ENCODE results near the gene TXNRD1. TPM values are rescaled to one million over a fixed set of nuclear protein-coding genes. Genes with fewer than 3 reads are reported as not detected.

Gene TXNRD1
- total RNA-seq, 1 experiment from 2014 or later = 69.4 TPM

DNA sequence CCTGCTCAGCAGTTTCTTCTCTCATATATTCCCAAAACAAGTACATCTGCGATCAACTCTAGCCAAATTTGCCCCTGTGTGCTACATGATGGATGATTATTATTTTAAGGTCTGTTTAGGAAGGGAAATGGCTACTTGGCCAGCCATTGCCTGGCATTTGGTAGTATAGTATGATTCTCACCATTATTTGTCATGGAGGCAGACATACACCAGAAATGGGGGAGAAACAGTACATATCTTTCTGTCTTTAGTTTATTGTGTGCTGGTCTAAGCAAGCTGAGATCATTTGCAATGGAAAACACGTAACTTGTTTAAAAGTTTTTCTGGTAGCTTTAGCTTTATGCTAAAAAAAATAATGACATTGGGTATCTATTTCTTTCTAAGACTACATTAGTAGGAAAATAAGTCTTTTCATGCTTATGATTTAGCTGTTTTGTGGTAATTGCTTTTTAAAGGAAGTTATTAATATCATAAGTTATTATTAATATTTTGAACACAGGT, 133.5 kb downstream of the TXNRD1 start:
- no peak overlapping the region for H3K9ac ChIP-seq (ENCODE audit: low read length)
- no peaks in the 10 kb centered on the region; the same call in 1 of the 2 replicates for H3K79me2 ChIP-seq (ENCODE audit: low read length)
- no peak for DNase-seq
- no peak overlapping the region for H3K4me2 ChIP-seq (ENCODE audit: low read depth, low read length, poor library complexity, severe bottlenecking)
- H3K4me1 ChIP-seq (ENCODE audit: low read length) = peaks cover 22% of the 10 kb centered on the region
- H3K4me3 ChIP-seq (ENCODE audit: low read length) = no peak overlapping the region
- no peak overlapping the region for H3K27ac ChIP-seq (ENCODE audit: low read length)
- 0 out of 2 replicates have a peak, but pooled peaks cover 7% of the 10 kb centered on the region for H4K20me1 ChIP-seq (ENCODE audit: insufficient read depth, low read depth, low read length)
- H3K36me3 ChIP-seq (ENCODE audit: insufficient read depth, low read length) = peaks cover 33% of the 10 kb centered on the region; the same call in 1 of the 2 replicates
- no peaks in the 10 kb centered on the region for H3K27me3 ChIP-seq (ENCODE audit: low read length)
- H2AFZ ChIP-seq (ENCODE audit: low read length) = no peak overlapping the region
- no peaks in the 10 kb centered on the region for H3K9me2 ChIP-seq (replicated peaks; ENCODE audit: insufficient read depth, low read length)
- H3K9me3 ChIP-seq (ENCODE audit: low read length) = no peaks in the 10 kb centered on the region

GRCh38 chr12:104350211-104351056, 134.9 kb downstream of the TXNRD1 start:
- Histone ChIP-seq H3K4me1 (ENCODE audit: low read length) (peaks cover 22% of the 10 kb centered on the region), H4K20me1 (ENCODE audit: insufficient read depth, low read depth, low read length) (0 out of 2 replicates have a peak, but pooled peaks cover 7% of the 10 kb centered on the region), H3K36me3 (ENCODE audit: insufficient read depth, low read length) (peaks cover 32% of the 10 kb centered on the region; the same call in 1 of the 2 replicates), H3K27me3 (ENCODE audit: low read length) (no peaks in the 10 kb centered on the region), H3K27ac (ENCODE audit: low read length) (no peak overlapping the region), H3K9ac (ENCODE audit: low read length) (no peak overlapping the region), H3K9me2 (replicated peaks; ENCODE audit: insufficient read depth, low read length) (no peaks in the 10 kb centered on the region), H3K79me2 (ENCODE audit: low read length) (no peaks in the 10 kb centered on the region; the same call in 1 of the 2 replicates), H2AFZ (ENCODE audit: low read length) (no peak overlapping the region), H3K4me2 (ENCODE audit: low read depth, low read length, poor library complexity, severe bottlenecking) (no peak overlapping the region), H3K9me3 (ENCODE audit: low read length) (no peaks in the 10 kb centered on the region), H3K4me3 (ENCODE audit: low read length) (no peak overlapping the region)
- no peak for DNase-seq

DNA sequence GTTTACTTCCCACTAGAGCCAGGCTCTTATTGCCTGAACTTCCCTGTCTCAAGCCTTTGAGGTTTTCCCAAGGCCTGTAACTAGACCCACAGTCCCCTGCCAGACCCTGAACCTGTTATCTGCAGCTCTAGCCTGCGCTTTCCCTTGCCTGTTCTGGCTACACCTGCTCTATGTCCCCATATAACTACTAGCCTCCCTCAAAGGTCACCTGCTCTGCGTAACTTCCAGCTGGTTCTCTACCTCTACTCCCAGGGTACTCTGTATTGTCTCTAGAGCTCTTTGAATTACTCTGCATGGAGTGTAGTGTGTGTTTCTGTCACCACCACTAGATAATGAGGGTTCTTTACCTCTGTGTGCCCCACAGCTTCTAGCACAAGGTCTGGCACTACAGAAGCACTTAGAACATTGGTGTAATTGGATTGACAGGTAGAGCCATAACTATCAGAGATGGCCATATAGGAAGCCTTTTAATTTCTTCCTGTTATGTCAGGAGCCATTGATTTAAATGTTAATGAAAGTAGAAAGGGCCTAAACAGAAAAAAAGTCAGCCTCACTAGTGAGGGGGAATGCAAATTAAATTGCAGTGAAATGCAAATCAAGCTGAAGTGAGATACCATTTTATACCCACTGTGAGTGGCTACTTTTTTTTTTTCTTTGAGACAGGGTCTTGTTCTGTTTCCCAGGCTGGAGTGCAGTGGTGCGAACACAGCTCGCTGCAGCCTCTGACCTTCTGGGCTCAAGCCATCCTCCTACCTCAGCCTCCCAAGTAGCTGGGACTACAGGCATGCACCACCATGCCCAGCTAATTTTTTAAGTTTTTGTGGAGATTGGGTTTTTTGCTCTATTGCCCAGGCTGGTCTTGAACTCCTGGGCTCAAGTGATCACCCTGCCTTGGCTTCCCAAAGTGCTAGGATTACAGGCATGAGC, 135.7 kb downstream of the TXNRD1 start:
- no peak for DNase-seq
- Histone ChIP-seq H3K36me3 (ENCODE audit: insufficient read depth, low read length) (peaks cover 29% of the 10 kb centered on the region; the same call in 1 of the 2 replicates), H3K4me3 (ENCODE audit: low read length) (no peak overlapping the region), H4K20me1 (ENCODE audit: insufficient read depth, low read depth, low read length) (0 out of 2 replicates have a peak, but pooled peaks cover 7% of the 10 kb centered on the region), H3K4me1 (ENCODE audit: low read length) (peaks cover 22% of the 10 kb centered on the region), H3K9me2 (replicated peaks; ENCODE audit: insufficient read depth, low read length) (no peaks in the 10 kb centered on the region), H3K9me3 (ENCODE audit: low read length) (no peaks in the 10 kb centered on the region), H3K4me2 (ENCODE audit: low read depth, low read length, poor library complexity, severe bottlenecking) (no peak overlapping the region), H3K79me2 (ENCODE audit: low read length) (no peaks in the 10 kb centered on the region; the same call in 1 of the 2 replicates), H2AFZ (ENCODE audit: low read length) (no peak overlapping the region), H3K27ac (ENCODE audit: low read length) (no peak overlapping the region), H3K27me3 (ENCODE audit: low read length) (no peaks in the 10 kb centered on the region), H3K9ac (ENCODE audit: low read length) (no peak overlapping the region)

GRCh38 chr12:104352106-104352713, 136.6 kb downstream of the TXNRD1 start:
- Histone ChIP-seq H2AFZ (ENCODE audit: low read length) (no peak overlapping the region), H3K4me2 (ENCODE audit: low read depth, low read length, poor library complexity, severe bottlenecking) (no peak overlapping the region), H3K27ac (ENCODE audit: low read length) (no peak overlapping the region), H3K4me1 (ENCODE audit: low read length) (peaks cover 22% of the 10 kb centered on the region), H4K20me1 (ENCODE audit: insufficient read depth, low read depth, low read length) (0 out of 2 replicates have a peak, but pooled peaks cover 7% of the 10 kb centered on the region), H3K79me2 (ENCODE audit: low read length) (no peaks in the 10 kb centered on the region; the same call in 1 of the 2 replicates), H3K4me3 (ENCODE audit: low read length) (no peak overlapping the region), H3K9ac (ENCODE audit: low read length) (no peak overlapping the region), H3K9me2 (replicated peaks; ENCODE audit: insufficient read depth, low read length) (no peaks in the 10 kb centered on the region), H3K9me3 (ENCODE audit: low read length) (no peaks in the 10 kb centered on the region), H3K36me3 (ENCODE audit: insufficient read depth, low read length) (peaks cover 28% of the 10 kb centered on the region; the same call in 1 of the 2 replicates), H3K27me3 (ENCODE audit: low read length) (no peaks in the 10 kb centered on the region)
- no peak for DNase-seq

DNA sequence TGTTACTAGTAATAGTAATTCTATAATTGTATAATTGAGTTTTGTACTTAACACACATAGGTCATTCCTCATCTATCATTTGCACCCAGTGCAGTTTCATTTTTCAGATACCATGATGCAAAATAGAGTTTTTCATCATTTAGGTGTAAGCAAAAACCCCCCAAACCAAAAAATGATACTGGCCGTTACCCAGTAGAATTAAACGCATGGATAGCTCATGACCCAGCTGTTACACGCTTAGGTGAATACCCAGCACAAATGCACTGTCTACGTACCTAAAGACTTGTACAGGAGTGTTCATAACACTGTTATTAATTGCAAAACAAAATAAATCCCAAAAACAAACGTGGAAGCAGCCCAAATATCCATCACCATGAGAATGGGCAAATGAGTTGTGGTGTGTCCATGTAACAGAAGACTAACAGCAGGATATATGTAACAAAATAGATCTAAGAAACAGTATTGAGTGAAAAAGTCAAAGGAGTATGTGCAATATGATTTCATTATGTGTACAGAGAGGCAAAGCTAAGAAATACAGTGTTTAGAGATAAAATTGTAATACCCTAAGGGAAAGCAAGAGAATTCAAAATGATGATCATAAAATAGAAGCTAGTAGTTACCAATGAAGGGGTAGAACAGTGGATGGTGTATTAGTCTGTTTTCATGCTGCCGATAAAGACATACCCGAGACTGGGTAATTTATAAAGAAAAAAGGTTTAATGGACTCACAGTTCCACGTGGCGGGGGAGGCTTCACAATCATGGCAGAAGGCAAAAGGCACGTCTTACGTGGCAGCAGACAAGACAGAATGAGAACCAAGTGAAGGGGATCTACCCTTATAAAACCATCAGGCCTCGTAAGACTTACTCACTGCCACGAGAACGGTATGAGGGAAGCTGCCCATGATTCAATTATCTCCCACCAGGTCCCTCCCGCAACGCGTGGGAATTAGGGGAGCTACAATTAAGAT, 137.7 kb downstream of the TXNRD1 start:
- Histone ChIP-seq H3K4me1 (ENCODE audit: low read length) (peaks cover 22% of the 10 kb centered on the region), H3K9me3 (ENCODE audit: low read length) (no peaks in the 10 kb centered on the region), H3K4me2 (ENCODE audit: low read depth, low read length, poor library complexity, severe bottlenecking) (no peak overlapping the region), H3K27ac (ENCODE audit: low read length) (no peak overlapping the region), H4K20me1 (ENCODE audit: insufficient read depth, low read depth, low read length) (0 out of 2 replicates have a peak, but pooled peaks cover 7% of the 10 kb centered on the region), H3K9ac (ENCODE audit: low read length) (no peak overlapping the region), H3K36me3 (ENCODE audit: insufficient read depth, low read length) (peaks cover 17% of the 10 kb centered on the region; the same call in 1 of the 2 replicates), H3K9me2 (replicated peaks; ENCODE audit: insufficient read depth, low read length) (no peaks in the 10 kb centered on the region), H3K79me2 (ENCODE audit: low read length) (no peaks in the 10 kb centered on the region), H2AFZ (ENCODE audit: low read length) (no peak overlapping the region), H3K27me3 (ENCODE audit: low read length) (no peaks in the 10 kb centered on the region), H3K4me3 (ENCODE audit: low read length) (no peak overlapping the region)
- DNase-seq = no peak

- H2AFZ ChIP-seq (ENCODE audit: low read length) = no peak overlapping the region
- no peak for DNase-seq
- no peak overlapping the region for H3K4me2 ChIP-seq (ENCODE audit: low read depth, low read length, poor library complexity, severe bottlenecking)
- H3K4me1 ChIP-seq (ENCODE audit: low read length) = peaks cover 20% of the 10 kb centered on the region
- H3K79me2 ChIP-seq (ENCODE audit: low read length) = no peaks in the 10 kb centered on the region
- peaks cover 9% of the 10 kb centered on the region; the same call in 1 of the 2 replicates for H3K36me3 ChIP-seq (ENCODE audit: insufficient read depth, low read length)
- H3K4me3 ChIP-seq (ENCODE audit: low read length) = no peak overlapping the region
- H3K9me2 ChIP-seq (replicated peaks; ENCODE audit: insufficient read depth, low read length) = no peaks in the 10 kb centered on the region
- no peak overlapping the region for H3K27ac ChIP-seq (ENCODE audit: low read length)
- H3K9me3 ChIP-seq (ENCODE audit: low read length) = no peaks in the 10 kb centered on the region
- H3K9ac ChIP-seq (ENCODE audit: low read length) = no peak overlapping the region
- H3K27me3 ChIP-seq (ENCODE audit: low read length) = no peaks in the 10 kb centered on the region
- 0 out of 2 replicates have a peak, but pooled peaks cover 7% of the 10 kb centered on the region for H4K20me1 ChIP-seq (ENCODE audit: insufficient read depth, low read depth, low read length)
Measured at GRCh38 chr12:104354167-104354867, 138.7 kb downstream of the TXNRD1 start.

Data from Karpas-422 (cell line).